Measurements from ENCODE around the gene SRD5A3. TPM values are rescaled to one million over a fixed set of nuclear protein-coding genes. Genes with fewer than 3 reads are reported as not detected.

SRD5A3 gene
- 10 to 100 TPM; 10.9 to 13.5 TPM for total RNA-seq
- long read RNA-seq, full-length matches to known transcripts = 15 of 19 reads
- long read RNA-seq, partial matches to known transcripts = 0 of 19 reads
- long read RNA-seq, other reads (novel, unspliced or antisense) = 4 of 19 reads

DNA sequence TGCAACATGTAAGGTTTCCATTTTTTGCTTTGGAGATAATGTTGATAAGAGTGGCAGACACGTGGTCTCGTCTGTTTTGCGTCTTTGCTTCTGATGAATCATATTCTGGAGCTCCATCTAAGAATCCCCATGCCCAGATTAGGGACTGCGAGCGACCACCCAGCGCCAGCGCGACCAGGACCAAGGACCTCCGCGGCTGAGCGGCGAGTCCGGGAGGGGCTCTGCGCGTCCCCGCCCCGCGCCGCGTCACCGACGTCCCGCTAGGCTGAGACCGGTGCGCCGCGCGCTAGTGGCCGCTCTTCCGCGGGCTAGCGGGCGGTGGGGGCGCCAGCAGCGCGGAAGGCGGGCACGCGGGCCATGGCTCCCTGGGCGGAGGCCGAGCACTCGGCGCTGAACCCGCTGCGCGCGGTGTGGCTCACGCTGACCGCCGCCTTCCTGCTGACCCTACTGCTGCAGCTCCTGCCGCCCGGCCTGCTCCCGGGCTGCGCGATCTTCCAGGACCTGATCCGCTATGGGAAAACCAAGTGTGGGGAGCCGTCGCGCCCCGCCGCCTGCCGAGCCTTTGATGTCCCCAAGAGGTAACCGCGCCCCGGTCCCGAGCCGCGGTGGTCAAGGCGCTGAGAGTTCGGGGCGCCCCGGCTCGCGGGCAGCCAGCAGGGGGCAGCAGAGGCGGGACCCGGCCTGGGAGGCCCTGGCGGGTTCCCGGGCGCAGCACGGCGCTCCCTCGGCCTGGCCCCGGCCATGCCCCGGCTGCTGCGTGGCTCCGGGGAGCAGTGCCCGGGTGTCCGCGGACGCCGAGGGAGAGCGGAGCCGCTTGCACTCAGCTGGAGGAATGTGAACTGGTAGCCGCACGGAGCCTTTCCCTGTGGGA is at the start of gene SRD5A3:
TSS of gene SRD5A3 (plus strand) at position 263 of the 871 bp plus-strand sequence. CDS start at position 358, 95 bp downstream.
- peak; percentile 89 for DNase-seq
- intact Hi-C loops (cut with DNase I) = loop anchor here (5.0 to 10.0 kb wide), 4 partner anchors 51 to 509 kb away; partner anchors contain the start of genes CLOCK (in 1 of the 2), EXOC1 (in 1 of the 2) and TMEM165 (in 1 of the 2)
- peak; percentile 97 to 98 for ATAC-seq

GRCh38 chr4:55297346-55297745 is 48.7 kb upstream of the SRD5A3 start:
- DNase-seq (no peak), ATAC-seq (no peak)
- intact Hi-C loops (cut with DNase I) = no loop called here

GRCh38 chr4:55303760-55304165 is 42.3 kb upstream of the SRD5A3 start:
- ATAC-seq (peak in 1 of 2 donors; percentile 99), DNase-seq (peak; percentile 25)
- intact Hi-C loops (cut with DNase I) = no loop called here

- ATAC-seq (no peak), DNase-seq (no peak)
- intact Hi-C loops (cut with DNase I) = no loop called here
Observed at GRCh38 chr4:55304303-55304702, 41.7 kb upstream of the SRD5A3 start.

- no peak for DNase-seq
- no peak for ATAC-seq
- intact Hi-C loops (cut with DNase I) = no loop called here
Observed at GRCh38 chr4:55308071-55308470, 38.0 kb upstream of the SRD5A3 start.

GRCh38 chr4:55311792-55312488 is 34.1 kb upstream of the SRD5A3 start:
- intact Hi-C loops (cut with DNase I) = no loop called here
- ATAC-seq (peak in 1 of 2 donors; percentile 75), DNase-seq (no peak)

GRCh38 chr4:55312489-55313101 is 33.4 kb upstream of the SRD5A3 start:
- peak; percentile 32 for DNase-seq
- intact Hi-C loops (cut with DNase I) = no loop called here
- ATAC-seq = peak; percentile 71 to 88

GRCh38 chr4:55314141-55314820 is 31.8 kb upstream of the SRD5A3 start:
- DNase-seq (no peak), ATAC-seq (no peak)
- intact Hi-C loops (cut with DNase I) = no loop called here

DNA sequence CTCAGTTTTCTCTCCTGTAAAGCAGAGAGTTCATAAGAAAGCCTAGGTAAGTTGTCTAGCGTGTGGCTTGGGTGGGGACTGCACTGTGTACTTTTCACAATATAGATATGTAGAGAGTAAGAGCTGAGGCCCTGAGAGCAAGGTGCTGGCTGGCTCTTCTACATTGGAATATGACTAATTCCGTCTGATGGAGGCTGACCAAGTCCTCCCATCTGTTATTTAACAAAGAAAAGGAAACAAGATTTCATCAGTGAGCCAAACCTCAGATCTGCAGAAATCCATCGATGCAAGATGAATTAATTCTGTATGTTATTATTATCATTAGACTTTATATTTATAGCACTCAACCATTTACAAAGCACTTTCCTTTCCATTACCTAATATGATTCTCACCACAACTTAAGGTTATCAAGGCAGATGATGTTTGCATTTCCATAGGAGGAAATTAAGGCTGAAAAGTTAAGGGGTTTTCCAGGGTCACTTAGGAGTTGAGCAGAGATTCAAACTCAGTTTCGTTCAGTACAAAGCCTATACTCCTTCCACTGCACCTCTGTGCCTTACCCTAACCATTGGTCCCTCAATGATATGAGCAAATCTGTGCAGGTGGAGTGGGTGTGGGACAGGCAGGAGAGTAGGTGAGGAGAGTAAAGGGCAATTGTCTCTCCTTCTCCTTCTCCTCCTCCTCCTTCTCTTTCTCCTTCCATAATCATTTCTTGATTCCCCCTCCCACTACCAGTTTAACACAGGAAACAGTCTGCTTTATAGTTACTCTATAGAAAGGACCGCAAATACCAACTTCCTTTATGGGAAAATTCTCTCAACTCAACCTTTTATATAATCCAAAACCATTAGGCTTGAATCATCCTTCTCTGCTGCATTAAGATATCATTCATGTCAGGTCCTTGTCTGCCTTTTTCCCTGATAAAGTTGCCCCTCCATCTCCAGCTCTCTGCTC is 27.6 kb upstream of the SRD5A3 start:
- DNase-seq (no peak), ATAC-seq (peak in 1 of 2 donors; percentile 88)
- intact Hi-C loops (cut with DNase I) = loop anchor here in 1 of 2 donors (5.0 kb wide), 1 partner anchor 321 kb away; no protein-coding TSS in a partner anchor

DNA sequence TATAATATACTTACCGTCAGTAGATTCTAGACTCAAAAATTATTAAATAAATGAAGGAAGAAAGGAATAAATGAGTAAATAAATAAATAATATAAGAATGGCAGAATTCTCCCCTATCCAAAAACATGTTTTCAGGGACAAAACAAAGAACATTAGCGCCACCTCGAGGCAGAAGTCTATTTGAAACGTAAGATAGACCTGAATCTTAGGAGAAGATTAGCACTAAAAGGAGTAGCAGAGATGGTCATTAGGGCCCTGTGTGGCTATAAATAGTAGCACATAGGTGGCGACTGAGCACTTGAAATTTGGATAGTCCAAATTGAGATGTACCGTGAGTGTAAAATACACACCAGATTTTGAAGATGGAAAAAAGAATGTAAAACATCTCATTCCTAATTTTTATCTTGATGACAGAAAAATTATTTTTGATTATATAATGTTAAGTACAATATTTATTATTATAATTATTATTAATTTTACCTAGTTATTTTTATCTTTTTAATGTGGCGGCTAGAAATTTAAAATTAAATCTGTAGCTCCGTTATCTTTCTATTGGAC is 24.3 kb upstream of the SRD5A3 start:
- intact Hi-C loops (cut with DNase I) = loop anchor here (2.0 to 10.0 kb wide), 4 partner anchors 137 to 351 kb away; no protein-coding TSS in a partner anchor
- peak in 1 of 2 donors; percentile 67 for ATAC-seq
- DNase-seq = peak; percentile 83

- no peak for ATAC-seq
- intact Hi-C loops (cut with DNase I) = loop anchor here (10.0 kb wide), 2 partner anchors 139 to 349 kb away; no protein-coding TSS in a partner anchor
- no peak for DNase-seq
Observed at GRCh38 chr4:55323375-55323774, 22.7 kb upstream of the SRD5A3 start.

DNA sequence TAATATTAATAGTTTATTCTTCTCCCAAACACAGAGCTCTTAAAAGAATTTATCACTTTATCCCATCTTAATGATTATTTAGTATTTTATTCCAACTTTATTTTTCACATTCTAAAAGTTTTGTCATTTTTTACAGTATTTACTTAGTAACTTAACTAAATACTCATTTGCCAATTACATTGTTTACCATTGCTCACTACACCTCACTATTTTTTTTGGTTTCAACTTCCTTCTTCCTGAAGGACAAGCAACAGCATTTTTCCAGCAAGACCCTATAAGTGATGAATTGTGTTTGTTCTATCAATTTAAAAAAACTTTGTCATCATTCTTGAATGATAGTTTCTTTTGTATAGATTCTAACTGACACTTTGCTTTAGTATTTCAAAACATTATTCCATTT is 19.4 kb upstream of the SRD5A3 start:
- DNase-seq (no peak), ATAC-seq (no peak)
- intact Hi-C loops (cut with DNase I) = loop anchor here (10.0 kb wide), 2 partner anchors 142 to 352 kb away; no protein-coding TSS in a partner anchor

GRCh38 chr4:55329012-55329411 is 17.0 kb upstream of the SRD5A3 start:
- intact Hi-C loops (cut with DNase I) = loop anchor here (10.0 kb wide), 2 partner anchors 144 to 354 kb away; no protein-coding TSS in a partner anchor
- DNase-seq (no peak), ATAC-seq (no peak)

GRCh38 chr4:55330241-55330640 is 15.8 kb upstream of the SRD5A3 start:
- intact Hi-C loops (cut with DNase I) = no loop called here
- ATAC-seq (peak in 1 of 2 donors; percentile 56), DNase-seq (no peak)

GRCh38 chr4:55336138-55337034 is 9.7 kb upstream of the SRD5A3 start:
- no peak for DNase-seq
- no peak for ATAC-seq
- intact Hi-C loops (cut with DNase I) = no loop called here

DNA sequence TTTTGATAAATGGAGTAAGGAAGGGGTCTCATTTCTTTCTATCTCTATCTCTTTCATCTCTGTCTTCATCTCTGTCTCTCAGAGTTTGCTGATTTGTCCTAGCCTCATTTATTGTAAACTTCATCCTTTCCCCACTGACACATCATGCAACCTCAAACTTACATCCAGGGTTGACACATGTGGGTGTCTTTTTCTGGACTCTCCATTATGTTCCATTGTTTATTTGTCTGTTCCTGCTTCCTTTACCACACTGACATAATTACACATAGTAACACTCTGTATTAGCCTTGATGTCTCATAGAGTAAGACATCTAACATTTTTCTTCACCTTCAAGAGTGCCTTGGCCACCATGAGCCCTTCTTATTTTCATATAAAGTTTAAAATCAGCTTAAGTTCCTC is 8.1 kb upstream of the SRD5A3 start:
- DNase-seq (no peak), ATAC-seq (no peak)
- intact Hi-C loops (cut with DNase I) = no loop called here
